ENCODE data around the gene CGNL1.

CGNL1 gene

DNA sequence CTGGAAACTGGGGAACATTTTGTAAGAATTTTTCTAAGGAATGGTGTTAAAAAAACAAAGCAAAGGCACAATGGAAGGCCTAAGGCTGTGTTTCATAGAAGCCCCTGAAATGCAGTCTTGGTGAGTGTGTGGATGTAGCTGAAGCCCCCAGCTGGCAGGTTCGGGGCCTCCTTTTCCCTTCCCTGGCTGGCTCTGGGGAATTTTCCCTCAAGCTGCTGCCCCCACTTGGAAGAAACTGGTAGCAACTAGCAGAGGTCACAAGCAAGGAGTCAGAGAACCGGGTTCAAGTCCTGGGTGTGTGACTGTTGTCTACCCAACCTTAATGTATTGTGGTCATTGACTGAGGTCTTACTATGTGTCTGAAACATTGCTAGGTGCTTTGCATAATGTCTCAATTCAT lies 130.1 kb downstream of the CGNL1 start:
- peaks cover 2% of the 10 kb centered on the region for H3K27me3 Mint-ChIP-seq
- H3K4me1 Mint-ChIP-seq = no peaks in the 10 kb centered on the region
- no peak overlapping the region for H3K27ac Mint-ChIP-seq
- H3K4me3 Mint-ChIP-seq = no peak overlapping the region
- ATAC-seq (no peak), DNase-seq (no peak)
- H3K36me3 Mint-ChIP-seq (ENCODE audit: low read depth) = no peaks in the 10 kb centered on the region
- no peaks in the 10 kb centered on the region for H3K9me3 Mint-ChIP-seq

DNA sequence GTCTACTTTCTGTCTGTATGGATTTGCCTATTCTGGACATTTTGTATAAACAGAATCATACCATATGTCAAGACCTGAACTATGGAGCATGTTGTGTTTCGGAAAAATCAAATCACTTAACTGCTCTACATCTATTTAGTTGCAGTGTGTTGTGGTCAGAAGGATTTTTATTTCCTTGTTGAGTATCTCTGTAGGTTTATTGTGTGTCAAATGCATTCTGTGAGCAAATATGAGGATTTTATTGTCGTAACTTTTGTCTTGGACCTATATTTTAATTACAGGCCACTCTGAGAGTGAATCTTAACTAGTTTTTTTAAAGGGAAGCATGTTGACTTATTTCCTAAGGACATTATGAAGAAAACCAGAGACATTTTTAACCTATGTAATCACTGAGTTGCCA lies 130.8 kb downstream of the CGNL1 start:
- H3K4me3 Mint-ChIP-seq = no peak overlapping the region
- no peaks in the 10 kb centered on the region for H3K36me3 Mint-ChIP-seq (ENCODE audit: low read depth)
- DNase-seq (no peak), ATAC-seq (no peak)
- no peak overlapping the region for H3K27ac Mint-ChIP-seq
- H3K4me1 Mint-ChIP-seq = no peaks in the 10 kb centered on the region
- no peaks in the 10 kb centered on the region for H3K9me3 Mint-ChIP-seq
- peaks cover 2% of the 10 kb centered on the region for H3K27me3 Mint-ChIP-seq

DNA sequence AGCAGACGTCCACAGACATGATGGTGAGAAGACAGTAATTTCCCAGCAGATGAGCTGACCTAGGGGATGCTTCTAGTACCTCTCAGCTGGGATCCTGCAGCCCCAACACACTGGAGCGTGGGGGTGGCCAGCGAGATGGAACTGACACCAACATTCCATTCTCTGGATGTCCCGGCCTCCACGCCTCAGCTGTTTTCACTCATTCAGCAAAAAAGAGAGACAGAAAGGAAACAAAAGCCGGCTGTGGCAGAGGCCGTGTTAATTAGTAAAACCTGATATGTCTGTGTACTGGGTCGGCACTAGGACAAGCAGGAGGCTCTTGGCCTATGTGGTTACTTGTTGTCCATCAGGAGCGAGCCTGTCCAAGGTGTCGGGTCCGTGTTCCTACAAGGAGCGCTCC lies 132.8 kb downstream of the CGNL1 start:
- no peaks in the 10 kb centered on the region for H3K27me3 Mint-ChIP-seq
- ATAC-seq (no peak), DNase-seq (no peak)
- no peaks in the 10 kb centered on the region for H3K9me3 Mint-ChIP-seq
- no peak overlapping the region for H3K27ac Mint-ChIP-seq
- H3K4me1 Mint-ChIP-seq = no peaks in the 10 kb centered on the region
- no peaks in the 10 kb centered on the region for H3K36me3 Mint-ChIP-seq (ENCODE audit: low read depth)
- no peak overlapping the region for H3K4me3 Mint-ChIP-seq

DNA sequence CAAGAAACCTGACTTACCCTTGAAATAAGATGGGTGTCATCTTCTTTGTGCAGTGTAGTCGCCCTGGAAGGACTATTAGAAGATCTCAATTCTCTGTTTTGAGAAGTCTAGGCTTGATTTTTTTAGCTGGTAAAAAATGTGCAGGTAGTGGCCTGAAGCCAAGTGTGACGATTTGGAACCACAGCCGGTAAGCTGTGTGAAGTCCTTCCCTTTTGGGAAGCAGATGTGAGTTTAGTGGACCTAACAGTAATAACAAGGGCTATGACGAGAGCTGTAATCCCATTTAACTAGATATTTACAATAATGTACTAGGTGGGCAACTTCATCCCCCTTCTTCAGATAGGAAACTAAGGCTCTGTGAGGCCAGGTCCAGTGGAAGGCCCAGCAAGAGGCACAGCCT lies 133.7 kb downstream of the CGNL1 start:
- no peaks in the 10 kb centered on the region for H3K9me3 Mint-ChIP-seq

DNA sequence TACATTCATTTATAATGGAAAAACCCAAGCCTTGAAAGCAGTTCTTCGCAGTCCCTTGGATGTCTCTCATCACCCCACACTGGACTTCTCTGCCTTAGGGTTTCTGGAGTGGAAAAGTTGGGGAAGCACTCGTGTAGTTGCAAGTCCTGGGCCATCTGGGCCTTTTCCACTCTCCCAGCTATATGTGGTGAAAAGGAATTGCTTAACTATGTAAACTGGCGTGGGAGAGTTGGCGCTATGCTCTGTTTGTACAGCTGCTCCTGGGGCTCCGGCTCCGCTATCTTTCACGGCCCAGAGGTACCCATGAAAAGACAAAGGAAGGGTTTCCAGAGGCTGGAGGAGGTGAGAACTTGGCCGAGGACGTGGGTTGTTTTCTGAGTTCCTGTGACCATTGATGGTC lies 134.3 kb downstream of the CGNL1 start:
- no peak overlapping the region for H3K4me3 Mint-ChIP-seq
- no peaks in the 10 kb centered on the region for H3K36me3 Mint-ChIP-seq (ENCODE audit: low read depth)
- no peak overlapping the region for H3K27ac Mint-ChIP-seq
- H3K4me1 Mint-ChIP-seq = no peaks in the 10 kb centered on the region
- no peak for ATAC-seq
- no peaks in the 10 kb centered on the region for H3K9me3 Mint-ChIP-seq
- H3K27me3 Mint-ChIP-seq = no peaks in the 10 kb centered on the region
- DNase-seq = no peak

More for the DNA sequence above, 133.7 kb downstream of the CGNL1 start:
- DNase-seq = no peak
- Mint-ChIP-seq H3K27ac (no peak overlapping the region), H3K4me1 (no peaks in the 10 kb centered on the region), H3K4me3 (no peak overlapping the region), H3K27me3 (no peaks in the 10 kb centered on the region), H3K36me3 (ENCODE audit: low read depth) (no peaks in the 10 kb centered on the region)
- ATAC-seq = no peak

DNA sequence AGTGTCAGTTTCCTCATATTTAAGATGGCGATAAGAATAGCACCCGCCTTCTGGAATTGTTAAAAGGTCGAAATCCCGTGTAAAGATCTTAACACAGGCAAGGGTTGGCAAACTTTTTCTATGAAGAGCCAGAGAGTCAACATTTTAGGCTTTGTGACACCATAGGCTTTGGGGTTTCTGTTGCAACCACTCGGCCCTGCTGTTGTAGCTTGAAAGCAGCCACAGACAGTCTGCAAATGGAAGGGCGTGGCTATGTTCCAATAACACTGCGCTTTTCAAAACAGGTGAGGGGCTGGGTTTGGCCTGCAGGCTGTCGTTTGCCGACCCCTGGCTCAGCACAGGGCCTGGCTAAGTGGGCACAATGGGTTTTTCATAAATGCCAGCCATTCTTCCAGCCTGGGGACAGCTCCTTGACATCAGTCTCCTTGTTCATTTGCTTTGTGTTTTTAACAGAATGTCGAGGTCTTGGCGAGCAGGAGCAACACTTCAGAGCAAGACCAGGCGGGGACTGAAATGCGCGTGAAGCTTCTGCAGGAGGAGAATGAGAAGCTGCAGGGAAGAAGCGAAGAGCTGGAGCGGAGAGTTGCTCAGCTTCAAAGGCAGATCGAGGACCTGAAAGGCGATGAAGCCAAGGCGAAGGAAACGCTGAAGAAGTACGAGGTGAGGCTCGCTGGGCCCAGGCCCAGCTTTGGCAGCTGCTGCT lies 140.2 kb downstream of the CGNL1 start:
- H3K36me3 Mint-ChIP-seq (ENCODE audit: low read depth) = no peaks in the 10 kb centered on the region
- no peak overlapping the region for H3K4me3 Mint-ChIP-seq
- no peak overlapping the region for H3K27ac Mint-ChIP-seq
- no peaks in the 10 kb centered on the region for H3K4me1 Mint-ChIP-seq
- DNase-seq = no peak
- ATAC-seq = no peak
- H3K27me3 Mint-ChIP-seq = no peaks in the 10 kb centered on the region
- H3K9me3 Mint-ChIP-seq = no peaks in the 10 kb centered on the region

DNA sequence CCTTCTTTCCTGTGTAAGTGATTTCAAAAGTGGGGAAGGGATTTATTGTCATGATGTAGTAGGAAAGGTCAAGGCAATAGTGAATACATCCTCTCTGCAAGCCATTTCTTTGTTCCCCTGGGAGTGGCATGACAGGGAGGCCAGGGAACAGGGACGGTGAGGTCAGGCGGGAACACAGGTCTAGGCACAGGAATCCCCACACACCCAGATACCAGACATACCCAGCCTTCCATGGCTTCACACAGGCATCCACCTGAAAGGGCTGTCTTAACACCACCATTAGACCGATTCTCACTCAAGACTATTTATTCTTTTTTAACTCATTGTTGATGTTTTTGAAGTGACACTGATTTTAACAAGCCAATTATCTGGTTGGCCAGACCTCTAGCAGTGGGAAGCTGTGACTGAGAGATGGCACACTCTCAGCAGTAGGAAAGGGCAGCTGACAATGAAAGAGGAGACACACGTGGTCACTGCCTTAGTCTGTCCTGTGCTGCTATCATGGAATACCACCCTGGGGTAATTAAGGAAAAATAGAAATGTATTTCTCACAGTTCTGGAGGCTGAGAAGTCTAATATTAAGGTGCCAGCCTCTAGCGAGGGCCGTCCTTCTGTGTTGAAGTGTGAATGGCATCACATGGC lies 140.8 kb downstream of the CGNL1 start:
- no peaks in the 10 kb centered on the region for H3K36me3 Mint-ChIP-seq (ENCODE audit: low read depth)
- no peak overlapping the region for H3K27ac Mint-ChIP-seq
- DNase-seq (no peak), ATAC-seq (no peak)
- no peaks in the 10 kb centered on the region for H3K27me3 Mint-ChIP-seq
- H3K9me3 Mint-ChIP-seq = no peaks in the 10 kb centered on the region
- no peaks in the 10 kb centered on the region for H3K4me1 Mint-ChIP-seq
- H3K4me3 Mint-ChIP-seq = no peak overlapping the region

DNA sequence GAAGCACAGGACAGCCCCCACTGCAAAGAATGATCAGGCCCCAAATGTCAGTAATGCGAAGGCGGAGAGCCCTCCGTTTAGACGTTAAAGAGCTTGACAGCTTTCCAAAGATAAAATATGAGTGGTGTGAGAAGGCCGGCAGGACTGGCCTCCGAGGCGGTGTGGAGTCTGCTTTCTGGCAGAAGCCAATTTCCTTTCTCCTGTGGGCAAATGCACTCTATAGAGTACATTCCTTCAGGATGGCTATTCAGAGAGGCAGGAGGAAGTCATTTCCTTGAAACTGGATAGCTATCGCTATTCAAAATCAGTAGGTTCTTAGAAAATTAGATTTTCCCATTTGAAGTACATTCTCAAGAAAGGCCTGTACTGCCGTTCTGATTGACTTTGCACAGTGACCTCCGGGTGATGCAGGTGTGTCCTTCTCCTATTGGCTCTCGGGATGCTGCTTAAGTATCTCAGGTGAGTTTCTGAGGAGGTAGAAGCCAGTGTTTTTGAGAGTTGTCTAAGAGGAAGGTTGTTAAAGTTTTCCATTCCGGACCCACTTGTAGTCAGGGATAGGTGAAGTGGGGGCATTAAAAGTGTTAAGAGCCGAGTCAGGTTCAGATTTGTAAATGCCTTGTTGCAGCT lies 142.6 kb downstream of the CGNL1 start:
- no peaks in the 10 kb centered on the region for H3K9me3 Mint-ChIP-seq
- H3K36me3 Mint-ChIP-seq (ENCODE audit: low read depth) = no peaks in the 10 kb centered on the region
- H3K27me3 Mint-ChIP-seq = no peaks in the 10 kb centered on the region
- H3K4me3 Mint-ChIP-seq = no peak overlapping the region
- no peak for ATAC-seq
- DNase-seq = no peak
- no peaks in the 10 kb centered on the region for H3K4me1 Mint-ChIP-seq
- no peak overlapping the region for H3K27ac Mint-ChIP-seq

DNA sequence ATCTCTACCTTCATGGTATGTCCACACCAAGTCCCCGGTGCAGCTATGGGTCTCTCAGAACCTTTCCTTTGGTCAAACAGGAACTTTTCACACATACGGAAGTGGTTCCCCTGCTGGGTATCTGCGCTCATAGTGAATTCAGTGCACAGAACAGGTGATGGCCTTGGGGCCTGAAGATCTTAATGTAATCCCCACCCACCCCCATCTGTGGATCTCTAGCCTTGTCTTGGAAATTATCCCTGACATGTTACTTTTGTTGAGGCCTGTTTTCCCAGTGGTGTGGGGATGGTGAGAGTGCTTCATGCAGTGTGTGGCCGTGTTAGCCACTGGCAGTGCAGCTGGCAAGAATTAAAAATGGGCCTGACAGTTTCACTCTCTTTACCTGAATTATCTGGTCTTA lies 143.5 kb downstream of the CGNL1 start:
- Mint-ChIP-seq H3K9me3 (no peaks in the 10 kb centered on the region), H3K36me3 (ENCODE audit: low read depth) (no peaks in the 10 kb centered on the region), H3K4me1 (no peaks in the 10 kb centered on the region), H3K27ac (no peak overlapping the region), H3K4me3 (no peak overlapping the region), H3K27me3 (no peaks in the 10 kb centered on the region)
- ATAC-seq = no peak
- DNase-seq = no peak

DNA sequence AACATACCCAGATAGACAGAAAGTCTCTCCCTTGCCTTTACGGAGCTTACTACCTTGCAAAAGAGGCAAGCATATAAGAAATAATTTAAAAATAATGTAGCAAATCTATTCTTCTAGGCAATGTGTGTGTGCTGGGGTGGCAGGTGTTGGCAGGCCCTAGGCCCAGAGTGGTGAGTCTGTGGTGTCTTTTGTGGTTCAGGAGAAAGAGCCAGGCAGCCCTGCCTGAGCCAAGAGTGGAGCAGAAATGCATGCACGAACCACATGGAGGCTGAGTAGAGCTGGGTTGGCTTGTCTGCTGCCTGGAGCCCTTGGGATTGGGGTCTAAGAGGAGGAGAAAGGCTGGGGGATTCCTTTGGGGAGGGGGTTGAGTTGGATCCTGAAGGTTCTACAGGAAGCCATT lies 145.2 kb downstream of the CGNL1 start:
- no peak for ATAC-seq
- H3K27ac Mint-ChIP-seq = no peak overlapping the region
- H3K9me3 Mint-ChIP-seq = no peaks in the 10 kb centered on the region
- no peaks in the 10 kb centered on the region for H3K4me1 Mint-ChIP-seq
- no peaks in the 10 kb centered on the region for H3K36me3 Mint-ChIP-seq (ENCODE audit: low read depth)
- DNase-seq = no peak
- no peak overlapping the region for H3K4me3 Mint-ChIP-seq
- H3K27me3 Mint-ChIP-seq = no peaks in the 10 kb centered on the region

DNA sequence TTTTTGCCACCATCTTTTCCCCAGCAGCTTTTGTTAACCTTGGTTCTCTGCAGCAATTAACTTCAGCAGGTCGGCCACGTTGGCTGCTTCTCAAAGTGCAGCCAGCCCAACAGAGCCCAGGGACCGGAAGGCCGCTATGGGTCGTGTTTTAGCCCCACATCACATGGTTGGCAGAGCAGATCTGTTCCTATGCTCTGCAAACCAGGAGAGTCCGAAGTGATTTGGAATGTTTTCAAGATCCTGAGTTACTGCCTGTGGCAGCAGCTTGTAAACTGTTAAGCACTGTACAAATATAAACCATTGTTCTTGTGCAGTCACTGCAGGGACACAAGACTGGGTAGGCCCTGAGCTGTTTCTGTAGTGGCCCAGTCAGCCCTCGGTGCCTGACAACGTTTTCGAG lies 145.8 kb downstream of the CGNL1 start:
- Mint-ChIP-seq H3K9me3 (no peaks in the 10 kb centered on the region), H3K27ac (no peak overlapping the region), H3K27me3 (peaks cover 3% of the 10 kb centered on the region), H3K36me3 (ENCODE audit: low read depth) (no peaks in the 10 kb centered on the region), H3K4me1 (no peaks in the 10 kb centered on the region), H3K4me3 (no peak overlapping the region)
- DNase-seq (no peak), ATAC-seq (no peak)

DNA sequence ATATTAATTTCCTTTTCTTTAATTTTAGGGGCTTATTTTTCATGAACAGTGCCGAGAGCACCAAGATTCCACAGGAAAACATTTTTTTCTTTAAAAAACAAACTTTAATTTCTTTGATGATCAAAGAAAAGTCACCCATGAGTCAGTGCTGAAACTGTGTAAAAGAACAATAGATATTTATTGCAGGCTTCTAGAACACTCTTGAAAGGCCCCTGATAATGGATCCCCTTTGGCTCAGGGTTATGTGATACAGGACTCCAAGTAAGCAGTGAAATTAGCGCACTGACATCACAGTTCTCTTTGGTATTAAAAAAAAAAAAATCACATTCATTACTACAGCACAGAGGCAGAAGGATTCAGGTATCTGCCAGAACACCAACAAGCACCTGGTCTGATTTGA lies 149.3 kb downstream of the CGNL1 start:
- H3K27ac Mint-ChIP-seq = no peak overlapping the region
- ATAC-seq (no peak), DNase-seq (no peak)
- H3K9me3 Mint-ChIP-seq = no peaks in the 10 kb centered on the region
- H3K4me1 Mint-ChIP-seq = no peaks in the 10 kb centered on the region
- H3K27me3 Mint-ChIP-seq = peaks cover 3% of the 10 kb centered on the region
- H3K36me3 Mint-ChIP-seq (ENCODE audit: low read depth) = no peaks in the 10 kb centered on the region
- H3K4me3 Mint-ChIP-seq = no peak overlapping the region

DNA sequence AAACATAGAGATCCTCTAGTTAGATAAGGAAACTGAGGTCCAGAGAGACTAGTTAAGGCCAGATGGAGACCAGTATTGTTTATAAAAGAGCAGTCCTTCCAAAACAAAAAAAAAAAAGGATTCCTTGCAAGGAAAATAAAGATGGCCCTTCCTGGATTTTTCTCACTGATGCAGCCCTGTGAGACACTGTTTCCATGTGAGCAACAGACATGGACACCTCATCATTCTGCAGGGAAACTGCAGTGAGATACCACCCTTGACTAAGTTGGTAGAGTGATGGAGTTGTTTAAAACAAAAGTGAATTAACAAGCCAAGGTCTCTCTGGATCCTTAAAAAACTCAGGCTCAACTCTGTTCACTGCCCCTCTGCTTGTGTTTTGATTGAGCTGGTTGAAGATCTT lies 149.8 kb downstream of the CGNL1 start:
- no peak overlapping the region for H3K27ac Mint-ChIP-seq

DNA sequence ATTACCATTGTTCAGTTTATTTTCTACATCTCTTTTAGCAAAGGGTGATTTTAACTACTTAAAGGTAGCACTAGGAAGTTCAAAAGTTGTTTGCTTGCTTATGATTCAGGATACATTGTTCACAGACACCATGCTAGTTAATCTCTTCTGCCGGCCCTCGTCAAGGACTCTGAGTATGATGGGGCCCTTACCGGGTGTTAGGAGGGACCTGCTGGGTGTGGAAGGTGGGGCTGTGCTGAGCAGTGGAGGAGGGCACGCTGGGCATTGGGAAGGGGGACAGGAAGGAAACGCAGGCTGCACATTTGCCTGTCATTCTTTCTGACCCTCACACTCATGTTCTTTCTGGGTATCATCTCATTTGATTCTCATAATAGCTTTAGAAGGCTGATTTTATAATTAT lies 150.3 kb downstream of the CGNL1 start:
- Mint-ChIP-seq H3K4me3 (no peak overlapping the region), H3K4me1 (no peaks in the 10 kb centered on the region), H3K27me3 (peaks cover 3% of the 10 kb centered on the region), H3K9me3 (no peaks in the 10 kb centered on the region), H3K27ac (no peak overlapping the region), H3K36me3 (ENCODE audit: low read depth) (no peaks in the 10 kb centered on the region)
- DNase-seq = no peak
- ATAC-seq = no peak

More for the DNA sequence above, 149.8 kb downstream of the CGNL1 start:
- Mint-ChIP-seq H3K4me3 (no peak overlapping the region), H3K27me3 (peaks cover 3% of the 10 kb centered on the region), H3K9me3 (no peaks in the 10 kb centered on the region), H3K36me3 (ENCODE audit: low read depth) (no peaks in the 10 kb centered on the region), H3K4me1 (no peaks in the 10 kb centered on the region)
- ATAC-seq (no peak), DNase-seq (no peak)

DNA sequence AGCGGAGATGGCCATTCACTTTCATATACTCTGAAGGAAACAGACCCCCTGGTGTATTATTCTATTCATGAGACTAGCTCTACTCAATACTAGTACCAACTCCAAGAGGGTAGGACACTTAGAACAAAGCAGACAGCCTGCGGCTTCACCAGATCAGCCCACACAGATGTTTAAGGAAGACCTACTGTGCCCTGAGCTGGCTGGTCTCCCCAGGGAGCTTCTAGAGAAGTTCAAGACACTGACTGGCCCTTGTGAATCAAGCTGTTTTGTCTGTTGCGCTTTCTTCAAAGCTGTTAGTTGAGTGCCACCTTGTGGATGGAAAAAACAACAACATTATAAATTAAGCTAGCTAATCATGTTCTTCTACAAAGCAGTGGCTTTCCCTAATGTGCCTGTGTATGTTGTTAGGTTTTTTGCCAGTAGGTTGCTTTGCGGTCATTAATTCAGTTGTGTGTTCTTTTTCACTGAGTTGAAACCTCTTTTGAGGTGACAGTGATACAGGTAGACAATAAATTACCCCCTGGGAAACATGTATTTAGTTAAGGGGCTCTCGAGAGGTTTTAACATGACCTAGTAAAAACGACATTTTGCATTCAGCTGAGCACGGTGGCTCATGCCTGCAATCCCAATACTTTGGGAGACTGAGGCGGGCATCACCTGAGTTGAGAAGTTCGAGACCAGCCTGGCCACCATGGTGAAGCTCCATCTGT lies 151.2 kb downstream of the CGNL1 start:
- Mint-ChIP-seq H3K4me3 (no peak overlapping the region), H3K27me3 (peaks cover 3% of the 10 kb centered on the region), H3K4me1 (no peaks in the 10 kb centered on the region), H3K36me3 (ENCODE audit: low read depth) (no peaks in the 10 kb centered on the region), H3K9me3 (no peaks in the 10 kb centered on the region), H3K27ac (no peak overlapping the region)
- DNase-seq (no peak), ATAC-seq (peak; percentile 46)
